GM21390 (cell line): ENCODE measurements around the gene NEK4.
"Not testable (repeated sequence)": the region's sequence is repeated elsewhere in the genome, so short reads cannot be mapped to it uniquely, and the experiment has no call there.

ENCODE experiments used
- ATAC-seq: cut with Tn5 transposase; IDR thresholded peaks from one replicate; pipeline ENCODE4 v1.9.1; 2021; ENCODE audit not compliant: unreplicated experiment

NEK4 gene

GRCh38 chr3:52779837-52780585 lies 9.3 kb upstream of the NEK4 start:
- no peak for ATAC-seq

GRCh38 chr3:52779011-52779836 lies 8.5 kb upstream of the NEK4 start:
- ATAC-seq, result peak; percentile 64

- no peak for ATAC-seq
These were observed 7.4 kb upstream of the NEK4 start for GRCh38 chr3:52777959-52778805.

- no peak for ATAC-seq
These were observed 6.6 kb upstream of the NEK4 start, which contains the start of gene ITIH1 for GRCh38 chr3:52777127-52777958. ITIH1 (plus strand) TSS chr3:52777599; CDS start chr3:52777616, 17 bp downstream.

GRCh38 chr3:52776486-52776885 lies 5.7 kb upstream of the NEK4 start:
- not testable (repeated sequence) for ATAC-seq

GRCh38 chr3:52775877-52776276 lies 5.1 kb upstream of the NEK4 start:
- ATAC-seq, result no peak

- ATAC-seq, result no peak
These were observed 4.4 kb upstream of the NEK4 start for GRCh38 chr3:52774901-52775864.

GRCh38 chr3:52774066-52774713 lies 3.5 kb upstream of the NEK4 start:
- ATAC-seq, result no peak

- no peak for ATAC-seq
These were observed 2.8 kb upstream of the NEK4 start for GRCh38 chr3:52773361-52774065.

GRCh38 chr3:52771702-52772101 lies 962 bp upstream of the NEK4 start:
- no peak for ATAC-seq

GRCh38 chr3:52771334-52771681 lies 568 bp upstream of the NEK4 start:
- no peak for ATAC-seq

GRCh38 chr3:52769786-52770455 lies 819 bp downstream of the NEK4 start:
- ATAC-seq, result no peak

- no peak for ATAC-seq
These were observed 7.3 kb downstream of the NEK4 start for GRCh38 chr3:52763466-52763865.

- no peak for ATAC-seq
These were observed 14.6 kb downstream of the NEK4 start for GRCh38 chr3:52756141-52756540.

GRCh38 chr3:52754373-52754772 lies 16.4 kb downstream of the NEK4 start:
- no peak for ATAC-seq

GRCh38 chr3:52752045-52752660 lies 18.6 kb downstream of the NEK4 start:
- ATAC-seq, result no peak

- ATAC-seq, result no peak
These were observed 27.0 kb downstream of the NEK4 start for GRCh38 chr3:52743721-52744120.
